Tibial artery (tissue), 4 donors: Measurements from ENCODE around the gene MYO5B.

Source experiments
- DNase-seq, 2 donors: peaks; one replicate each; pipeline ENCODE4 v3.0.0-alpha.2; 2019
- H3K27ac ChIP-seq, 2 donors: fragments of 200-600 bp; sonication (generic) in 1 of 2; 1 replicate in 1 of 2; 2 replicates in 1 of 2; pipeline ENCODE4 v1.5.1; 2018 to 2019; ENCODE audit warnings: mild to moderate bottlenecking in 1 of 2
- H3K27me3 ChIP-seq, 2 donors: fragments of 200-600 bp; sonication (generic) in 1 of 2; one replicate each; pipeline versions ENCODE4 v1.5.1 to v1.6.0; 2016 to 2019
- H3K36me3 ChIP-seq, 3 donors: fragments of 200-600 bp; sonication (generic) in 2 of 3; one replicate each; pipeline ENCODE4 v1.5.1; 2016 to 2019; ENCODE audit warnings: mild to moderate bottlenecking in 2 of 3
- H3K4me1 ChIP-seq, 4 donors: fragments of 200-600 bp; sonication (generic) in 2 of 4; 1 replicate in 3 of 4; 2 replicates in 1 of 4; pipeline ENCODE4 v1.5.1; 2016 to 2019
- H3K4me3 ChIP-seq, 2 donors: fragments of 200-600 bp; sonication (generic) in 1 of 2; 1 replicate in 1 of 2; 2 replicates in 1 of 2; pipeline ENCODE4 v1.5.1; 2018 to 2019; ENCODE audit warnings: mild to moderate bottlenecking in 2 of 2
- H3K9me3 ChIP-seq, 3 donors: fragments of 200-600 bp; sonication (generic) in 1 of 3; one replicate each; pipeline ENCODE4 v1.5.1; 2016 to 2019
- CTCF ChIP-seq, 2 experiments: fragments of 200-600 bp in 1 of 2; fragments of 450-650 bp in 1 of 2; IDR thresholded peaks; one replicate each; pipeline ENCODE4 v1.5.1; 2017 to 2019; ENCODE audit warnings: antibody characterized with exemption in 2 of 2, mild to moderate bottlenecking in 1 of 2, moderate library complexity in 1 of 2
- intact Hi-C: fragments of 100-400 bp; cut with DNase I; formaldehyde crosslinking; loops from one replicate; pipeline ENCODE4 v1.15.0; 2023; ENCODE audit warnings: low total_unique reads

MYO5B gene

GRCh38 chr18:50144540-50144939 lies 50.4 kb downstream of the MYO5B start:
- no peaks in the 10 kb centered on the region for H3K36me3 ChIP-seq
- no peaks in the 10 kb centered on the region for H3K27me3 ChIP-seq
- no peak overlapping the region for H3K4me3 ChIP-seq
- intact Hi-C loops: no loop called here
- H3K4me1 ChIP-seq: no peaks in the 10 kb centered on the region
- H3K9me3 ChIP-seq: no peaks in the 10 kb centered on the region
- TF ChIP-seq CTCF (IDR thresholded peaks at IDR 0.05): no peak
- no peak overlapping the region for H3K27ac ChIP-seq
- no peak for DNase-seq

- Histone ChIP-seq H3K4me1 (no peaks in the 10 kb centered on the region), H3K4me3 (no peak overlapping the region), H3K36me3 (no peaks in the 10 kb centered on the region), H3K27ac (no peak overlapping the region), H3K27me3 (no peaks in the 10 kb centered on the region), H3K9me3 (no peaks in the 10 kb centered on the region)
- intact Hi-C loops: no loop called here
- TF ChIP-seq CTCF (IDR thresholded peaks at IDR 0.05): no peak
- no peak for DNase-seq
Observed at GRCh38 chr18:50143886-50144285, 51.1 kb downstream of the MYO5B start.

- H3K9me3 ChIP-seq: no peaks in the 10 kb centered on the region
- no peaks in the 10 kb centered on the region for H3K36me3 ChIP-seq
- no peak for DNase-seq
- no peak for TF ChIP-seq CTCF (IDR thresholded peaks at IDR 0.05)
- no peaks in the 10 kb centered on the region for H3K4me1 ChIP-seq
- H3K27me3 ChIP-seq: no peaks in the 10 kb centered on the region
- intact Hi-C loops: no loop called here
- no peak overlapping the region for H3K27ac ChIP-seq
- H3K4me3 ChIP-seq: no peak overlapping the region
Observed at GRCh38 chr18:50143294-50143693, 51.7 kb downstream of the MYO5B start.

- H3K9me3 ChIP-seq: no peaks in the 10 kb centered on the region
Observed at GRCh38 chr18:50142441-50143120, 52.4 kb downstream of the MYO5B start.

GRCh38 chr18:50138181-50139064 lies 56.5 kb downstream of the MYO5B start:
- DNase-seq: no peak
- Histone ChIP-seq H3K27me3 (no peaks in the 10 kb centered on the region), H3K27ac (no peak overlapping the region), H3K36me3 (no peaks in the 10 kb centered on the region), H3K4me3 (no peak overlapping the region), H3K9me3 (no peaks in the 10 kb centered on the region), H3K4me1 (no peaks in the 10 kb centered on the region)
- intact Hi-C loops: no loop called here
- TF ChIP-seq CTCF (IDR thresholded peaks at IDR 0.05): no peak

More at GRCh38 chr18:50142441-50143120, 52.4 kb downstream of the MYO5B start:
- Histone ChIP-seq H3K4me1 (no peaks in the 10 kb centered on the region), H3K27me3 (no peaks in the 10 kb centered on the region), H3K36me3 (no peaks in the 10 kb centered on the region), H3K27ac (no peak overlapping the region), H3K4me3 (no peak overlapping the region)
- no peak for DNase-seq
- intact Hi-C loops: no loop called here
- TF ChIP-seq CTCF (IDR thresholded peaks at IDR 0.05): no peak
